HG02852 (cell line): ENCODE results near the gene BARX2.

Experiments
- ATAC-seq: cut with Tn5 transposase; IDR thresholded peaks from one replicate; pipeline ENCODE4 v1.9.1; 2021; ENCODE audit warnings: mild to moderate bottlenecking, moderate library complexity; ENCODE audit not compliant: unreplicated experiment

Gene BARX2

GRCh38 chr11:129373489-129373953 is 2.1 kb upstream of the BARX2 start:
- ATAC-seq, result no peak

DNA sequence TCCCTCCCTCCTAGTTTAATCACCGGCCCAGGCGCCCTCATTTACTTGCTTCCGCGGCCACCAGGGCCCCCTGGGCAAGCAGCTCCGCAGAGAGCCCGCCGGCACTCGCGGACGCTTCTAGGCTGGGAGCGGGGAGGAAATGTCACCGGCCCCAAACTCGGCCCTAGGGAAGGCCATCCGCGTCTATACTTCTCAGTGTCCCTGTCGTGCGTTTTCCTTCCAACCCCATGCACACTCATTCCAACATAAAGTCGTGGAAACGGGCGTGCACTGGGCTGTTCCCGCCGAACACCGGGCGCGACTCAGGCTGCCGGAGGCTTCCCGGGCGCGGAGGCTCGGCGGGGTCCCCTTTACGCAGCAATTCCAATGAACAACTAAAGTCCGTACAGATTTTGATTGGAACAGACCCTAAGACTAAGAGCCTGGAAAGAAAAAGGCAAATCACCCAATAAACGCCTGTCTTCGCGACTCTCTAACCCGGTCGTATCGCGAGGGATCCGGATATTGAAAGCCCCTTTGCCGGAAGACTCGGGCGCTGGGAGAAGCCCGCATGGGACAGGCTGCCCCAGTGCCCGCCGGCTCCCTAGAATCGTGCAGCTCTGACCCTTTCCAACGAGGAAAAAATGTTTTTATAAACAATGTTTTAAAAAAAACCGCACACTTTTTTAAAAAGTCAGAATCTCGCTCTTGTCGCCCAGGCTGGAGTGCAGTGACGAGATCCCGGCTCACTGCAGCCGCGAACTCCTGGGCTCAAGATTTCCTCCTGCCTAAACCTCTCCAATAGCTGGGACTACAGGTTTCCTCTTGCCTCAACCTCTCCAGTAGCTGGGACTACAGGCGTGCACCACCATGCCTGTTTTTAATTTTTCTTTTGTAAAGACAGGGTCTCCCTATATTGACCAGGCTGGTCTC is 1.3 kb upstream of the BARX2 start:
- no peak for ATAC-seq

DNA sequence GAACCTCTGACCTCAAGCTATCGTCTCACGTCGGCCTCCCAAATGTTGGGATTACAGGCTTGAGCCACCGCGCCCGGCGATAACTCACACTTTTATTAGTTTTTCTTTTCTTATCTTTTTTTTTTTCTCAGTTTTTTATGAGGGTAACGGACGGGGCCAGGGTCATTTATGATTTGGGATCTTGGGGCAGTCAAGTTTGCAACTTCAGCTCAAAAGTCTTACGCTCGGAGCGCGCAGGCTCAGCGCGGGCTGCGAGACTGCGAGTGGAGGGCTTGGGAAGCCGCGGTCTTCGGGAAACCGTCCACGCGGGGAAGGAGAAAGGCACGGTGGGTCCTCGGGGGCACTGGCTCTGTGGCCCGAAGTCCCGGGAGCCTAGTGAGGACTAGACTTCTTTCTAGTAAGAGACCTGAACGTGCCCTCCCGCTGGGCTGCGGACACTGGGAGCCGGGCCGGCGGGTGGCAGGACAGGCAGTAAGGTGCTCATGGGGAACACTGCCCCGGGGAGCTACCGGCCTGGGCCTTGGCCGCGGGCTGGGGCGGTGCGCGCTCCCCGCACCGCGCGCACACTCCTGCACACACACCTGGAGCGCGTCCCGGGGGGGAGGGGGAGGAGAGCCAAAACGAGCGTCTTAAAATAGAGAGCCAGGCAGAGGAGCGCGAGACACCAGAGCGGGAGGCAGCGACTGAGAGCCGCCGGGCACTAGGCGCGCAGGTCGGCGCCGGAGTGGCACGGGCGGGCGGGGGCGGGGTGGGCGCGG is 476 bp upstream of the BARX2 start:
- no peak for ATAC-seq

- ATAC-seq, result no peak
Measured at GRCh38 chr11:129376658-129377341, 1.2 kb downstream of the BARX2 start.

- no peak for ATAC-seq
Measured at GRCh38 chr11:129377739-129378138, 2.1 kb downstream of the BARX2 start.

GRCh38 chr11:129380413-129380812 is 4.8 kb downstream of the BARX2 start:
- ATAC-seq, result no peak

- ATAC-seq, result no peak
Measured at GRCh38 chr11:129382583-129382982, 6.9 kb downstream of the BARX2 start.

- no peak for ATAC-seq
Measured at GRCh38 chr11:129383060-129383459, 7.4 kb downstream of the BARX2 start.

GRCh38 chr11:129383502-129383901 is 7.9 kb downstream of the BARX2 start:
- ATAC-seq, result no peak

- no peak for ATAC-seq
Measured at GRCh38 chr11:129384415-129384814, 8.8 kb downstream of the BARX2 start.

DNA sequence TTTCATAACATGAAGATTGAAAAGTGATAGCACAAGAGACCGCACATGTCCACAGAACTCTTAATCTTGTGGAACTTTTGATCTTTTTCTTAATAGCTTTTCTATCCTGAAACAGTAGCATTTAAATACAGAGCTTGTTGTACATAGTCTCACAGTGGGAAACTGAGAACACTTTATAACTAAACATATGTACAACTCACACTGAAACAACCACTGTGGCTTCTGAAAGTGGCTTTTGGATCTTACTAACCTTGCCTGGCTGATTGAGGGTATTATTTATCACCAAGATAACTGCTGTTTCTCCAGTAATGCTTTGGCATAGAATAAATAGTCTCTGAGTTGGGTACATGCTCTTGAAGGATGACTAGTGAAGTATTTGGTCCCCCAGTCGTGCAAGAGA is 10.2 kb downstream of the BARX2 start:
- no peak for ATAC-seq

DNA sequence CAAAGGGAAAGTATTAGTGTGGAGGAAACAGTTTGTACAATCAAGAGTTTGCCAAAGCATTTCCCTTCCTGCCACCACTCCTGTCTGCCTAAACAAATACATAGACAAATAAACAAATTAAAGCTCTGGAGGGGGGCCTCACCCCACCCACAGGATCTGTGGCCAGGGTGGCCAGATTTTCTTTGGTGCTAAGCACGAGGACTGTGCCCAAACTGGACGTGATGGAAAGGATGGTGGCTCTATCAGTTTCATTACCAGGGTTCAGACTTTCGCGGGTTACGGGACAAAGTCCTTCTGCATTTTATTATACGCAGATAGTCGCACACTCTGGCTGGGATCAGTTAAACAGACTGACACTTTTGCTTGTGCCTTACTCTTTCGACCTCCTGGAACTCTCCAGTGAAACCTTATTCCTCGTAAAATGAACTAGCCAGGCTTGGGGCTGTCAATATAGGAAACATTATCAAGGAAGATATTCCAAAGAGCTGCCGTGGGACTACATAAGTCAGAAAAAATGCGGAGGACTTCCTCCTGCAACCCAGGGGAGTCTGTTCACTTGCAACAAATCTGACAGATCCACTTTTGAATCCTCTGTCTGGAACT is 11.2 kb downstream of the BARX2 start:
- no peak for ATAC-seq

DNA sequence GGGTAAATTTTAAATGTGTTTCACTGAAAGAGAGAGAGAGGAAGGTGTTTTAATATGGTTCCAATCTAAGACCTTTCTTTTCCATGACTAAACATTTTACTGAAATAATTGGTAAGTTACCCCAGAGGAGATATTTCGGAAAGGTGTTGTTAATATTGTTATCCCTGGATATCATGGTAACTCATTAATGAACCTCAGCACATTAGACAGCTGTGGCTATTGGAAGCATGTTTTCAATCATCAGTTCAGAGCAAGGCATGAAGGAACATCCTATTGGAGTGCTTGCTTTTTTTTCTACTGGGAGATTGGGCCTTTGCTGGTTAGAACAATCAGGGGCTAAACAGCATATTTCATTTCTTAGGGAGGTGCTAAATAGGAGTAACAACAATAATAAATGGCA is 11.8 kb downstream of the BARX2 start:
- no peak for ATAC-seq

- no peak for ATAC-seq
Measured at GRCh38 chr11:129388824-129389223, 13.2 kb downstream of the BARX2 start.

GRCh38 chr11:129390303-129390821 is 14.7 kb downstream of the BARX2 start:
- no peak for ATAC-seq

DNA sequence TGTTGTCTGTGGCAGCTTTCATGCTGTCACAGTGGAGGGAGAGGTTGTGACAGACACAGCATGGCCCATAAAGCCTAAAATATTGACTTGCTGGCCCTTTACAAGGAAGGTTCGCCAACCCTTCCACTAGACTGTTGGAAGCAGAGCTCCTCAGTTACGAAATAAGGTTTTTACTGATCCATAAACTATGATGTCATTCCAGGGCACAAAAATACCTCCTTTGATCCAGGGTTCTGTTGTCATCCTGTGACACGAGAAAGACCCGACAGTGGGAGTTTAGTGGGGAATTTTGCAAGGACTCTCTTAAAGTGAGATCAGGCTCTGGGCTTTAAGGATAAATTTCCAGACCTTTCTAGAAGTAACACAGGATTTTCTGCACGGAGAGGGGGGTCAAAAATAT is 15.7 kb downstream of the BARX2 start:
- no peak for ATAC-seq

GRCh38 chr11:129391821-129392220 is 16.2 kb downstream of the BARX2 start:
- no peak for ATAC-seq

- no peak for ATAC-seq
Measured at GRCh38 chr11:129392995-129393394, 17.3 kb downstream of the BARX2 start.

DNA sequence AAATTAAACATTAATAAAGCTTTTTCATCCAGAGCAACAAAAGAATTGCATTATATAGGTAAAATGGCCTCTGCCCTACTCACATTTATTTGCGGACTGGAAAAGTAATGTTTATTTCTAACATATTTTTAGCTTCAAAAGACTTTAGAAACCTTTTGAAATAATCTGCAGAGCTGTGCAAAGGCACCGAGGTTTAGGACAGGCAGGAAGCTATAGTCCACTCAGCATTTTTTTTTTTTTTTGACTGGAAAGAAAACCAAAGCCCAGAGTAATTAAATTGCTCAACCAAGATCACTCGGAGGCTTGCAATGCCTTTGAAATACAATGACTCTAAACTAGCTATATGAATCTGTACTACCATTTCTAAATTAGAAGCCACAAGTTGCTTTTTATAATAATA is 19.1 kb downstream of the BARX2 start:
- ATAC-seq, result no peak

DNA sequence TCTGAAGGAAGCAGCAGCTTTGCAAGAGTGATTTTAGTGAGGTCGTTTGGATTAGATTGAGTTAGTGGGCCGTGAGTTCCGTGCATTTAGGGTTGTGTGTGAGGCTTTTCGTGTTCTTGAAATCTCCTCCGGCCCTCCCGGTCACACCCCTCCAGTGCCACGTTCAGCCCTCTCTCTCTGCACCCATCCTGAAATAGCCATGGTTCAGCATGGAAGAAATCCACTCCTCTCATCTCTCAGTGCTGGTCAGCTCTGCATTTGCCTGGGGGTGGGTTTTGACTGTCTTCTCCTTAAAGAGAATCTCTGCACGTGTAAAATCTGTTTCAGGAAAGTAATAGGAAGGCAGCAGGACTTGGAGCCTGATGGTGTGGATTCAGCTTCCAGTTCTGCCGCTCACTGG is 19.8 kb downstream of the BARX2 start:
- ATAC-seq, result no peak

- no peak for ATAC-seq
Measured at GRCh38 chr11:129395883-129396282, 20.2 kb downstream of the BARX2 start.
